Cerebellar cortex (tissue), 1 donor: ENCODE data around the gene VWC2.

ENCODE experiments used
- DNase-seq: peaks from one replicate; pipeline ENCODE4 v3.0.0-alpha.2; 2015; ENCODE audit warnings: low spot score

Gene VWC2

GRCh38 chr7:49937608-49938007, 164.2 kb downstream of the VWC2 start:
- no peak for DNase-seq
